COLO829 (cell line): Measurements from ENCODE around the gene NXN.
"Not testable (repeated sequence)": the region's sequence is repeated elsewhere in the genome, so short reads cannot be mapped to it uniquely, and the experiment has no call there.

Experiments used
- DNase-seq: peaks from one replicate; pipeline ENCODE4 v3.0.0; 2012; ENCODE audit warnings: low spot score

NXN gene

DNA sequence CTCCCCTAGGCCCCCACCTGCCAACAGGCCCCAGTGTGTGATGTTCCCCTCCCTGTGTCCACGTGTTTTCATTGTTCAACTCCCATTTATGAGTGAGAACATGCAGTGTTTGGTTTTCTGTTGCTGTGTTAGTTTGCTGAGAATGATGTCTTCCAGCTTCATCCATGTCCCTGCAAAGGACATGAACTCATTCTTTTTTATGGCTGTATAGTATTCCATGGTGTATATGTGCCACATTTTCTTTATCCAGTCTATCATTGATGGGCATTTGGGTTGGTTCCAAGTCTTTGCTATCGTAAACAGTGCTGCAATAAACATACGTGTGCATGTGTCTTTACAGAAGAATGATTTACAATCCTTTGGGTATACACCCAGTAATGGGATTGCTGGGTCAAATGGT, 150.0 kb downstream of the NXN start:
- not testable (repeated sequence) for DNase-seq

DNA sequence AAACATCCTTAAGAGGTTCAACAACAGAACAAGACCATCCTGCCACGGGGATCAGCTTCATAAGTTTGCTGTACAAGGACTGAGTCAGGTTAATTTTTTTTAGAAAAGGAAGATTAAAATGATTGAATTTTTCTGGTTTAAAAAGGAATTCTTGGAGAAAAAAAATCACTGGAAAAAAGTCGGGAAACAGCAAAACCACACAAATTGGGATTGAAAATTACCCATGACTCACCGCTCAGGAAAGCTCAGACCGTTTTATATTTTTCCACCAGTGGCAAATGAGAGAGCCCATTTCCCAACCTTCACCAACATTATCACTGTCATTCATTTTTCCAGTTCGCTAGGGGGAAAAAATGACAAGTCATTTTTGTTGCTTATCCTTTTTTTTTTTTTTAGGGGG, 150.8 kb downstream of the NXN start:
- DNase-seq: no peak

DNA sequence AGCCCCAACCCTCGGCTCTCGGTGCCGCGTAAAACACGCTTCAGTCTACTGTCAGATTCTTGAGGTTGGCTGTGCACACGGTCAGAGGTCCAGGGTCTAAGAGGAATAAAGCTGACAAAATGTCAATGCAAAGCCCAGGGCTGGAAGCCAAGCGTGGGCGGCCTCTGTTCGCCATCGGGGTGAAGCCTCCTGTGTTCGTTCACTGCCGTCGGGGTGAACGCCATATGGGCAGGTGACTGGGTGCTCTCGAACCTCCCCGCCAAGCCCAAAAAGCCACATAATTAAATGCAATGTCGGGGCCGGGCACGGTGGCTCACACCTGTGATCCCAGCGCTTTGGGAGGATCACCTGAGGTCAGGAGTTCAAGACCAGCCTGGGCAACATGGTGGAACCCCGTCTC, 152.8 kb downstream of the NXN start:
- DNase-seq: no peak

DNA sequence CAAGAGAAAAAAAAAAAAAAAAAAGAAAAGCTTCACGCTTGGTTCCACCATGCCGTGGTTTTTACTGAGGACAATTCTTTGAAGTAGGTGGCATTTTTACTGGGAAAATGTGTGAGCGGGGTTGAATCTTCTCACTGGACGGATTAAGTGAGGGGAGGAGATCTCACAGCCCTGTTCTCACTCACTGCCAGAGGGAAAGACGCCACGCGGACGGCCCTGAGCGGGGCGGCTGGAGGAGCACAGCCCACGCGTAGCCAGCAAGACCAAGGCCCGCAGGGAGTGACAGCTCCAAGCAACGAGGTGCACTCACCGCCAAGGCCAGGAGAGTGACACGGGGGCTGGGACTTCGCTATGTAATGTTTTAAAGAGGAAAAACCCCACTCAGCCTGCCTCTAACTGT, 154.4 kb downstream of the NXN start:
- DNase-seq: no peak

DNA sequence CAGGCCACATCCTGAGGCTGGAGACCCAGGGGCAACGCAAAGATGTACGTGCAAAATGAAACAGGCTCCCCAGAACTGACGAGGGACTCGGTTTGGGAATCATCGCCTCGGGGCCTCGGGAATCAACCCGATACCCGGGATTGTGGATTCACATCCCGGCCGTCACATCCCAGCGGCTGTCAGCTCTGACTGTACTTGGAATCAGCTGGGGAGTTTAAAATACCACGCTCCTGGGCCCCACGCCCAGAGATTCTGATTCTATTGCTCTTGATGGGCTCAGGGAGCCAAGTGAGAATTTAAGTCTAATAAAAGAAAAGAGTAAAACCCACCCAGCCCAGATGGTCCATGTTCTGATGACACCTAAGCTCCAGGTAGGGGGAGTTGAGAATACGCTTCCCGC, 155.2 kb downstream of the NXN start:
- no peak for DNase-seq

DNA sequence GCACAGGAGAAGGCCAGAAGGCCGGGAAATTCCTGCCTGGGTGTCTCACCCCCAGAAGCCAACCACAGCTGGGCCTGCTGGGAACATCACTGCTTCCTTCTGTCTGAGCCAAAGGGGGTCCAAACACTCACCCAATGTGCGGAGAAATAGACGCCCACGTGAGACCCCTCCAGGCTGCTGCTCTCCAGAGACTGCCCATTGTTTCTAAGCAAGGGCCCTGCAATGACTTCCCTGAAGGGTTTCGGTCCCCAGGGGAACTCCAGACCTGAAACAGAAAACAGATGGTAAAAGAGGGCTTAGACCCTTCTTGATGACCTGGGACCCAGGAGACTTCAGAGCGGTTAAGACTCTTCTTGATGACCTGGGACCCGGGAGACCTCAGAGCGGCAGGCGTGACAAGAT, 156.1 kb downstream of the NXN start:
- DNase-seq: no peak

DNA sequence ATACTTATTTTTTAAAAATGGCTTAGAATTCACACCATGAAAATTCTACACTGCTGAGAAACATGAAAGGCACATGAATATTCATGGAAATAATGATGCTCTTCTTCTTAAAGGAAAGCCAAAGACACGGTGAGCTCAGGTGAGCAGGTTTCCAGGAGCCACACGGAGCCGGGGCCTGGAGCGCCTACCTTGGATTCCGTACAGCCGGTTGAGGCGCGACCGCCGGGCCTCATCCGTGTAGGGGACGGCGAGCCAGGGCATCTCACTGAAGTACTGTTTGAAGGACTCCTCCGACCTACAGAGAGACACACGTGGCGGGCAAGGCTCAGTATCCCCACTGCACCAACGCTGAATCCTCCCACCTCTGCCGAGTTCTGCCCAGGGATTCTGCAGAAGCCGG, 160.3 kb downstream of the NXN start:
- DNase-seq: no peak

DNA sequence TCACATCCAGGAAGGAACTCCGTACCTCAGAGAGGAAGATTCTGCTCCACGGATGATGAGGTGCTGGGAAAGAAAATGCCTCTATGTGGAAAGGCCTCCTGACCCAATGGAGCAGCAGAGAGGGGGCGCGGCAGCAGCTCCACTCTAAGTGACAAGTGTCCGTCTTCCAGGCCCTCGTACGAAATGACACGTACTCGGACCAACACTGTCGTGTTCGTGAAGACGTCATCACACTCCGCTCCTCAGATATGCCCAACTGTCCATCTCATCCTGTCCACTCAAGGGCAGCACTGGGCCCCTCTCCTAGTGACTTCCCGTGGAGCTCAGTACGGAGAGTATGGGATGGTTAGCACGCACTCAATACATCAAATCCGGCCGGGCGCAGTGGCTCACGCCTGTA, 165.2 kb downstream of the NXN start:
- no peak for DNase-seq

DNA sequence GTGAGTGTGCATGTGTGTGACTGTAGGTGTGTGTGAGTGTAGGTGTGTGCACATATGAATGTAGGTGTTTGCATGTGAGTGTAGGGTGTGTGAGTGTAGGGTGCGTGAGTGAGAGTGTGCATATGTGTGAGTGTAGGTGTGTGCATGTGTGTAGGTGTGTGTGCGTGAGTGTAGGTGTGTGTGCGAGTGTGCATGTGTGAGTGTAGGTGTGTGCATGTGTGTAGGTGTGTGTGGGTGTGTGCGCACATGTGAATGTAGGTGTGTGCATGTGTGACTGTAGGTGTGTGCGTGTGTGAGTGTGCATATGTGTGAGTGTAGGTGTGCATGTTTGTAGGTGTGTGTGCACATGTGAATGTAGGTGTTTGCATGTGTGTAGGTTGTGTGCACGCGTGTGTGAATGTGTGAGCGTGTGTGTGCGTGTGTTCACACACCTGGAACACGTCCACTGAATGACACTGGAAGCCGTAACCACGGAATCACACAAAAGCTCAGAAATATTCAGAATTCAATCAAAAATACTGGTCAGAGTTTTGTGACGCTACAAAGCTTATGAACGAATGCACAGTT, 166.9 kb downstream of the NXN start:
- DNase-seq: no peak

DNA sequence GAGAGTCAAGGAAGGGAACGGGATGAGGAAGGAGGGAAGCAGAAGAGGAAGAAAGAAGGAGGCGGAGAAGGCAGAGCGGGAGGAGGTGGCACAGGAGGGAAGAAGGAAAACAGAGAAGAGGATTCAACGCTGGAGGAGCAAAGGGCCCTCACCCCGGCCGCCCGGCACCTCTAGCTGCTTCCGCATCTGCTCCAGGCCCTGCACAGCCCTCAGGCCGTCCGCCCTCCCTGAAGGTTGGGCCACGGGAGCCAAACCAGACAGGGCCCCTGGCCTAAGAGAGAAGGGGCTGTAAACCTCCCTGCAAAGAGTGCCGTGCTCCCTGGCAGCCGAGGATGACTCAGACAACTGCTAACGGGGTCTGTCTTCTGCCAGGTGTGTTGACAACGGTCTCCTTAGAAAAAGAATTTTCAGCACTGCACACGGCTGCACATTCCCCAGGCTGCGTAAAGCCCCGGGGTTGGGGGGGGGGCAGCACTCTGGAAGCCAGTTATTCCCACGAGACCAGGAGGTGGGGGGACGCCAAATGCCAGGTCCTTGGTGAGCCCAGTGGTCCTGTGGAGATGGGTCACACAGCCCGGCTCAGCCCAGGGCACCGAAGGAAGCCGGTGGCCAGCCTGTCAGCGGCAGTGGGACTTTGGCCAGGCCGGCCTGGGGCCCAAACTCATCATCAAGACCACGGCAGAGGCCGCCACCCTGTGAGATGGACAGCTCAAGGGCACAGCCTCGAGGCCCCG, 168.4 kb downstream of the NXN start:
- no peak for DNase-seq

DNA sequence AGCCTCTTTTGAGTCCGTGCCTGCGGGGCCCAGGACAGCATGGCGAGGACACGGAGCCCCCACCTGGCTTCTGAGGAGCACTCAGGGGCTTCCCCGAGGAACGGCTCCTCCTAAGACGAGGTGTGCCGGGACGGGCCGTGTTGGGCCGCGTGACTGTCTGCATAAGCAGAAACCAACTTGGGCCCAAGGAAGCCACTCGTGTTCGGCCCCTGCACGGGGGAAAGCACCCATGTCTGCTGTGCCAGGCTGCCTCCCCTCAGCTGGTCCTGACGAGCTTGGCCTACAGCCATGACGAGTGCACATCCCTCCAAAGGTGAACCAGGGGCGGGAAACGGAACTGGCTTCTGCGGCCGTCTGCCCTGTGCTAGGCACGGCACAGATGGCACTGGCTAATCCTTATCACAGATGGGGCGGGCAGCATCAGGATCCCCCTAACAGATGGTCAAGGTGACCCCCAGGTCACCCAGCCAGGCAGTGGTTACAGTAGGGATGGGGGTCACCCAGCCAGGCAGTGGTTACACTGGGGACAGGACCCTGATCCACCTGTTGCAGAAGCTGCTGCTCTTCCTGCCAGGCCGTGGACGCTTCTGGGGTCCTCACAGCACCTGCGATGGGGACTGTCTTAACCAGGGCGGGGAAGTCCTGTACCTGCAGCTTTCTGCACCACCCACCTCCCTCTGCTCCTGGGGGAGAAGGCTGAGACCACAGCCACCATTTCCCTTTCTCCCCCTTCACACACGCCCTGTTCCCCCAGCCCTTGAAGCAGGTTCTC, 171.9 kb downstream of the NXN start:
- DNase-seq: no peak

DNA sequence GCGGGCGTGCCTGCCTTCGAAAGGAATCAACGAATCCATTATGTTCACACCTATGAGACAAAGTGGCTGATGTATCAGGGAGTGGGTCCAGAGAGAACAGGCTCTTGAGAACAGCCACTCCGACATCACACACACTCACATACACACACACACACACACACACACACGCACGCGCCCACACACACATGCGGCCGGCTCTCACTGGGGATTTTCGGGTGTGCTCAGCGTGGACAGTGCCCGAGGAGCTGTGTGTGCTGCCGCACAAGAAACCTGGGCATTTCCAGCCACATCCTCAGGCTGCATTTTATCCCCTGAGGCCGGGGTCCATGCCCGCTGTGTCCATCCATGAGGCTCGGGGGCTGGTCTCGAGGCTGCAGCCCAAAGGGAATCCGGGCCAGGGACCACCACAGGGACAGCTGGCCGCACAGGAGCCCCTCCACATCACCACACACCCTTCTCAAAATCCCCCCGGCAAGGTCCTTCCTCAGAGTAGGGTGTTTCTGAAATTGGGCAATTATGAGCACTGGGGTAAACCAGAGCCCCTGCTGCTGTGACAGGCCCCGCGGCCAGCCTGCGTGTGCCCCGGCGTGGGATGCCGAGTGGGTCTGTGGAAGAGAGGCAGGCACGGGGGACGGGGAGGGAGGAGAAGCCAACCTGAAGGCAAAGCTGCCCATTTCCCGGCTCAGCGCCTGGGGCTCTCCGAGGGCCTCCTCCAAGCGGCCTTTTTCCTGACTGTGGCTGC, 172.6 kb downstream of the NXN start:
- DNase-seq: no peak

DNA sequence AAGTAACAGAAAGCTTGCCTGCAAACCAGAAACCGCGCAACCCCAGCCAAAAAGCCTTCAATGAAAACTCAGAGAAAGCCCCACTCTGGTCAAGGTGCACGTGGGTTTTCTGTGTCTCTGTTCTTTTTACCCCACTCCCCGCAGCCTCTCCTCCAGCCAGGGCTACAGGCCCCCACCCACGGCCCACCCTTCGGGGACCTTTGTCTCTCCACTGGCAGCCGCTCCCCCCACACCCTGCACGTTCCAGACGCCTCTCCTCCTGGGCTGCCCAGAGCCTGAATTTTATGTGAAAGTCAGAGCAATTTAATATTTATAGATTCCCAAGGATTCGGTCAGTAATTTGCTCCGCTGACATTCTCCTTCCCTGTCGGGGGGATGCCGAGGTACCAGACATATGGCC, 173.2 kb downstream of the NXN start:
- DNase-seq: no peak

DNA sequence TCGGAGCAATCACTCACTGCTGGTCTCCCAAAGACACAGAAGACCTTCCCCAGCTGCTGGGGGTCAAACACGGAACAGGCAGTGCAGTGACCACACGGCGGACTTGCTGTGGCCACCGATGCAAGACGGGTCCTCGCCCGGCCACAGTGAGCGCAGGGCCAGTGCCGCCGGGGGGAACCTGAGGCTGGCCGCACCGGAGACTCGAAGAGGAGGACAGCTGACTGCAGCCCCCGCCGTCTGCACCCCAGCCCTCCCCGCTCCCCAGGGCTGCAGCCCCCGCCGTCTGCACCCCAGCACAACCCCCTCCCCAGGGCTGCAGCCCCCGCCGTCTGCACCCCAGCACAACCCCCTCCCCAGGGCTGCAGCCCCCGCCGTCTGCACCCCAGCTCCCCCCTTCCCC, 173.7 kb downstream of the NXN start:
- DNase-seq: not testable (repeated sequence)

DNA sequence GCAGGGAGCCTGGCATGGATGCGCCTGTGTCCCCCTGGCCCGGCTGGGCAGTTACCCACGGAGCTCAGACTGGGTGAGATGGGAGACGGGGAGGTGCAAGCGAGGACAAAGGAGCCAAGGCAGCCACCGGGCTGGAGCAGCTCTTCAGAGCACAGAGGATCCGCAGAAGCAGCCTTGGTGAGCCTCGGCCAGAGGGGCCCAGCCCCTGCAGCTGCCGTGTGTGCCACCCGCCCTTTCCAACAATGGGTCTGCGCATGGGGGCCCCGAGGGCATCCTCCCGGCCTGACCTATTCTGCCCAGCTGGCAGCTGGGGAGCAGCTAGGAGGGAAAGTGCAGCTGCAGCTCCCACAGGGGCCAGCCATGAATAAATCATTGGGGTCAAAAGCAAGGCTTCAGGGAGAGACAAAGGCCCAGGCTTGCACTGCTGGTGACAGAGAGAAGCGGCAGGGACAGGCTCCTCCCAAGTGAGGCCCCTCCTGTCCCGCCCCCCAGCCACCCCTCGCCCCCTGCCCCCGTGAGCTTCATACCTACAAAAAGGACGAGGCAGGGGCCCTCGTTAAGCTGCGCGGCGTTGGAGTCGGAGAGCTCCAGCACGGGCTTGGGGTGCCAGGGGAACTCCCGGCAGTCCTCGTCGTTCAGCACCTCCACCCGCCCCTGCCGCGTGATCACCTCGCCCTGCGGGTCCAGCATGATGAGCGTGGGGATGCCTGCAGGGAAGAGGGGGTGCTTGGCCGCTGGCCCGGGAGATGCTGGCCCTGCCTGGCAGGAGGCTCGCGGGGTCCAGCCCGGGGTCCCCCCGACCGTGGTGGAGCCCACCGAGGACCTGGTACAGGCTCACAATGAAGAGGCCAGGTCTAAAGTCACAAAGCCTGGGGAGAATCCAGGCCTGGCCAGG, 174.8 kb downstream of the NXN start:
- no peak for DNase-seq

DNA sequence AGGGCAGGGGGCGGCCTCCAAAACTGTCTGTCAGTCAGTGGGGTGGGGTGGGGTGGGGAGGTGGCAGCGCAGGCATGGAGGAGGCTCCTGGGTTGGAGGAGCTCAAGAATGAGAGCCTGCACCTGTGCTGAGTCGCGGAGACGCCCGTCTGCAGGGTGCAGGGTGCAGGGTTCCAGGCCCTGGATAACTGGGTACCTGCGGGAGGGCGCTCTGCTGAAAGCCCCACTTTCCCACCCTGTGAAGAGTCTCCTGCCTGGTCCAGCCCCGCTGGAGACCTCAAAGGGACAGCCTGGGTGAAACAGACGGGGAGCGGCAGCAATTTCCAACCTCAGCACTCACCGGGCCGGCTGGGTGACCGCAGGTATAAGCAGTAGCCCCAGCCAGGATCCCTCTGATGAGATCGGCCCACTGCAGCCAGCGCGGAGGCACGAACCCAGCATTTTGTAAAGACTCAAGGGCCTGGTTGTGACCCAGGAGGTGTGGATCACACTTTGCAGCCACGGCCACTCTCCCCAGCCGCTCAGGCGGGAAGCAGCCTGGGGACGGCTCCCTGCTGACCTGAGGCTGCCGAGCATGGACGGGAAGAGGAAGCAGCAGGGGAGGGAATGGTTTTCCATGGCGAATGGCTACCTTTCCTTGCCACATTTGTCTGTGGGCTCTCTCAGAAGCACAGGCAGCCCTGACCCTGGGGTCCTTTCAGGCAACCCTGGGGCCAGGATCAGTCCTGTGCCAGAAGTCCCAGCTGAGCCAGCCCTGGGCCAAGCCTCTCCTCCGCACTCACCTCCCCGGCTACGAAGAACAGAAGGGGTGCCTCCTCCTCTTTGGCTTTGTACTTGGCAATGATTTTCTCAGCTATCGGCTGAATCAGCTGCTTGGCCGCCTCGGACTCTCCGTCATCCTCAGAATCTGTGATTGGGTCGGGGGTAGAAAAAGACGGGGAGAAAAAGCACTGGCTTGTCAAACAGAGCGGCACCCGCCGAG, 176.4 kb downstream of the NXN start:
- no peak for DNase-seq

DNA sequence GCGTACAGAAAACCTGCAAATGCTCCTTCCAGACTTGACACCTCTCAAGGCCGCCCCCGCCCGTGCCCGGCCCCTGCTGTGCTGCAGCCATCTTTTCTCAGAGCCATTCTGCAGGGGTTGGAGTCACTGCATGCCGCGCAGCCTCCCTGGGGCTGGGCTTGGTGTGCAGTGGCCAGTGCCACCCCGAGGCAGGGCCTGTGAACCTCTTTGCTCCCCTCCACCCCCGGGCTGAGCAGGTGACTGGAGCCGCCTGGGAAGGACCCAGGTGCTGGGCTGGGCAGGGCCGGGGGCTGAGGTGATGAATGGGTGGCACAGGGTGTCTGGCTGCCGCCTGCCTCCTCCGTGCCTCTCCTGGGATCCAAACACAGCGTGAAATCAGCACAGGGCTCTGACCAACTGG, 177.1 kb downstream of the NXN start:
- no peak for DNase-seq

DNA sequence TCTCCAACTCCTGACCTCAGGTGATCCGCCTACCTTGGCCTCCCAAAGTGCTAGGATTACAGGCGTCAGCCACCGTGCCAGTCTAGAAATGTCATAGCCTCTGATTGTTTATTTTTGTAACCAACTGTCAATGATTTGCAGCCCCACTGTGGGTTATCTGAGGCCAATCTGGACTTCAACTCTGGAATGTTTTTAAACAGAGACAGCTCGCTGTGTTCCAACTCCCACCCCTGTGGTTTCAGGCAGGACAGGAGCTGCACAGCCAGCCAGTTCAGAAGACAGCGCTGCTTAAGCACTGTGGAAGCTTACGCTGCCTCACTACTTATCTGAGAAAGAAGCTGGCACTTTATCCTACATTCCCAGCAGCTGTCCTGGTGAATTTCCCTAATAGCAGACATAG, 177.9 kb downstream of the NXN start:
- no peak for DNase-seq

DNA sequence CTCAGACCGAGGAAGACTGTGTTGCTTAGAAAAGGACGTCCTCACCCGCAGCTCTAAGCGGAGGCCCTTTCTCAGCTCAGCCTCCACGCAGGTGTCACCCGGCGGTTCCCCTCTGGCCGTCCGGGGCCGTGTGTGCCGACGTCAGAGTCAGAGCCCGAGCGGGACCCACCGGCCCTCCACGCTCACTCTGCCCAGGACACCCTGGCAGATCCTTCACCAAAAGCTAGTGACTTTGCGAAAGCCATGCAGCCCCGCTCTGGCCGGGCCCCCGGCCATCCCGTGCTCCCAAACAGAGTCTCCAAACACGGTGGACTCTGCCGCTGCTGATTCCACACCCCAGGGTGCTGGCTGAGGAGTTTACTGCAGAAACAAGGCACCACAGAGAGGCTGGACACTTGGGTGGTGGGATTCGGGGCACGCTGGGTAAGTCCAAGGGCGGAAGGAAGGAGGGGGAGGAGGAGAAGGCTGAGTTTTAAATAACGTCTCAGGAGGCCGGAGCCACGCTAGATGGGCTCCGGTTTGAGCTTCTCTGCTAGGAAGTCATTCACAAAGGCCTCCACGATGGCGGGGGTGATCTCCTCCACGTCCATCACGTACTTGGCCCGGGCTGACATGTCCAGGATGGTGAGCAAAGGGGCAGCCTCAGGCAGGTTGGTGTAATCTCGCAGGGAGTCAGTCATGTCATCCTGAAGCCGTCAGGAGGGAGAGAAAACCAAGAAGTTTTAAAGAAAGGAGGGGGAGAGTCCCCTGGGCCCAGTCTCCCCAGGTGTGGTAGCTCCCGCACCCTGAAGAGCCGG, 178.9 kb downstream of the NXN start:
- no peak for DNase-seq

DNA sequence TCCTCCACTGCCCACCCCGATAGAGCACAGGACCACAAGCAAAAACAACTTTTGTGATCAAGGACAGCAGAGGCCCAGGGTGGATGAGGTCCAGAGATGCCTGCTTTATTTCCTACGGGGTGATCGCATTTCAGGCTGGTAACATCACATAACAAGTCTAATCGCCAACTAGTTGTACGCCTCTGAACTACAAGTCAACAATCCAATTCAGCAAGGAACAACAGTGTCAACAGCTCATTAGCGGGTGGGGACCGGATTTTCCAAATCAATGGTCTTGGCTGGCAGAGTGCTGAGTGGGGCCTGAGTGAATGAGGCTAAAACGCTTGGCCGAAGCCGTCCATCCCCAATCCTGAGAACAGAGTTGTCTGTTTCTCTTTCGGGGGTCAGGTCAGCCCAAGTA, 180.3 kb downstream of the NXN start:
- DNase-seq: no peak
